ENCODE data around the gene VIPR2.

VIPR2 gene

GRCh38 chr7:159119851-159120539, 24.7 kb downstream of the VIPR2 start:
- DNase-seq (ENCODE audit: low spot score) = no peak

GRCh38 chr7:159119026-159119741, 25.5 kb downstream of the VIPR2 start:
- no peak for DNase-seq (ENCODE audit: low spot score)

GRCh38 chr7:159118623-159119022, 26.0 kb downstream of the VIPR2 start:
- DNase-seq (ENCODE audit: low spot score) = no peak

GRCh38 chr7:159118197-159118595, 26.5 kb downstream of the VIPR2 start:
- DNase-seq (ENCODE audit: low spot score) = no peak

GRCh38 chr7:159117366-159118196, 27.1 kb downstream of the VIPR2 start:
- no peak for DNase-seq (ENCODE audit: low spot score)

- DNase-seq (ENCODE audit: low spot score) = no peak
Measured at GRCh38 chr7:159116581-159117339, 27.9 kb downstream of the VIPR2 start.

GRCh38 chr7:159115601-159116501, 28.8 kb downstream of the VIPR2 start:
- no peak for DNase-seq (ENCODE audit: low spot score)

GRCh38 chr7:159114981-159115380, 29.7 kb downstream of the VIPR2 start:
- DNase-seq (ENCODE audit: low spot score) = no peak

GRCh38 chr7:159114096-159114495, 30.6 kb downstream of the VIPR2 start:
- no peak for DNase-seq (ENCODE audit: low spot score)

- DNase-seq (ENCODE audit: low spot score) = no peak
Measured at GRCh38 chr7:159113056-159113455, 31.6 kb downstream of the VIPR2 start.

- no peak for DNase-seq (ENCODE audit: low spot score)
Measured at GRCh38 chr7:159112136-159113011, 32.3 kb downstream of the VIPR2 start.

GRCh38 chr7:159109653-159110035, 35.0 kb downstream of the VIPR2 start:
- DNase-seq (ENCODE audit: low spot score) = no peak

GRCh38 chr7:159108941-159109652, 35.6 kb downstream of the VIPR2 start:
- DNase-seq (ENCODE audit: low spot score) = no peak

GRCh38 chr7:159108491-159108890, 36.2 kb downstream of the VIPR2 start:
- DNase-seq (ENCODE audit: low spot score) = no peak

- no peak for DNase-seq (ENCODE audit: low spot score)
Measured at GRCh38 chr7:159107161-159107892, 37.3 kb downstream of the VIPR2 start.

GRCh38 chr7:159105832-159106811, 38.5 kb downstream of the VIPR2 start:
- DNase-seq (ENCODE audit: low spot score) = no peak

GRCh38 chr7:159105066-159105780, 39.4 kb downstream of the VIPR2 start:
- no peak for DNase-seq (ENCODE audit: low spot score)
